HAP-1 (cell line): ENCODE results near the gene GRID2IP.
A peak's percentile ranks its signal among the peaks of the same experiment; 100 is the strongest.

Experiments used
- DNase-seq, 2 experiments: peaks; one replicate each; pipeline ENCODE4 v3.0.0-alpha.2; 2016 to 2020; ENCODE audit warnings: low spot score in 2 of 2
- H3K27me3 ChIP-seq: fragments of 250-450 bp; sonication (Bioruptor Pico); 2 replicates; pipeline ENCODE4 v1.5.1; 2020; ENCODE audit warnings: low read depth, mild to moderate bottlenecking, moderate library complexity
- H3K36me3 ChIP-seq: fragments of 250-450 bp; sonication (Bioruptor Pico); replicated peaks from 2 replicates; pipeline ENCODE4 v1.5.1; 2020; ENCODE audit warnings: mild to moderate bottlenecking
- H3K4me1 ChIP-seq: fragments of 250-450 bp; sonication (Bioruptor Pico); 2 replicates; pipeline ENCODE4 v1.5.1; 2020; ENCODE audit warnings: mild to moderate bottlenecking
- H3K4me3 ChIP-seq: fragments of 250-450 bp; sonication (Bioruptor Pico); 2 replicates; pipeline ENCODE4 v1.5.1; 2020; ENCODE audit warnings: mild to moderate bottlenecking, moderate library complexity
- H3K9me3 ChIP-seq: fragments of 250-450 bp; sonication (Bioruptor Pico); 2 replicates; pipeline ENCODE4 v1.5.1; 2020; ENCODE audit warnings: mild to moderate bottlenecking, moderate library complexity
- in situ Hi-C: fragments of 300-500 bp; cut with MboI; formaldehyde crosslinking; loops from 3 replicates; pipeline ENCODE4 v1.14.3; 2020; ENCODE audit warnings: low sequenced_read_pairs, inconsistent platforms, mixed read lengths

GRID2IP gene

GRCh38 chr7:6500691-6501090 is 50.6 kb downstream of the GRID2IP start:
- DNase-seq = no peak
- Histone ChIP-seq H3K4me1 (peaks cover 4% of the 10 kb centered on the region; the same call in 1 of the 2 replicates), H3K36me3 (no peaks in the 10 kb centered on the region), H3K4me3 (no peak overlapping the region), H3K9me3 (no peaks in the 10 kb centered on the region), H3K27me3 (no peaks in the 10 kb centered on the region)
- in situ Hi-C loops = no loop called here

DNA sequence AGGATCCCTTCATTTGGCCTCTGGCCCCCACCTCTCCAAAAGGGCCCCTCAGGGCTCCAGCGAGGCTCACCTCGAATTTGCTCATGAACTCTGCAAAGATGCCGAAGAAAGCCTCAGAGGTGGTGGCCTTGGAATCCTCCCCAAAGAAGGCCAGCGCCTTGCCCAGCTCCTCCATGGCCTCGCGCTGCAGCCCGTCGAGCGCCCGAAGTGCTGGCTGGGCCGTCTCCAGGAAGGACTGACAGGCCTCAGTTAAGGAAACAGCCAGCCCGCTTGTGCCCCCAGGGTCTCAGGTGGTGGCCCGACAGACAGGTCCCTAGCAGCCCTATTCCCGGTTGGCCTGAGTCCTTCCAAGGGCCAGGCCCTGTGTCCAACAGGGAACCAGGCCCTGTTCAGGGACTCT is 53.3 kb downstream of the GRID2IP start:
- no peaks in the 10 kb centered on the region for H3K36me3 ChIP-seq
- no peaks in the 10 kb centered on the region for H3K9me3 ChIP-seq
- no peak for DNase-seq
- in situ Hi-C loops = no loop called here
- H3K4me3 ChIP-seq = no peak overlapping the region
- no peaks in the 10 kb centered on the region for H3K4me1 ChIP-seq
- no peaks in the 10 kb centered on the region for H3K27me3 ChIP-seq

DNA sequence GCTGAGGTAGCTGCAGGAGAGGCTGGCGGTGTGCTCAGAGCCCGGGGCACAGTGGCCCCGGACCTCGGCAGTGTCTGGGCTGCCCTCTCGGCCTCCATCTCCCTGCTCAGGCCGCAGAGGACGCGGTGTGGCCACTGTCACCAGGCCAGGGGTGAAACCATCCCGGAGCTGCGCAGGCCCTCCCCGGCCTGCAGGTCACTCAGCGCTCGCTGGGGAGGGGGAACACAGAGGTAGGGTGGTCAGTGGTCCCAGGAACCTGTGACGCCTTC is 53.7 kb downstream of the GRID2IP start:
- H3K36me3 ChIP-seq = no peaks in the 10 kb centered on the region
- H3K27me3 ChIP-seq = 0 out of 2 replicates have a peak, but pooled peaks cover 4% of the 10 kb centered on the region
- no peaks in the 10 kb centered on the region for H3K9me3 ChIP-seq
- H3K4me3 ChIP-seq = no peak overlapping the region
- in situ Hi-C loops = no loop called here
- no peak for DNase-seq
- H3K4me1 ChIP-seq = no peaks in the 10 kb centered on the region

DNA sequence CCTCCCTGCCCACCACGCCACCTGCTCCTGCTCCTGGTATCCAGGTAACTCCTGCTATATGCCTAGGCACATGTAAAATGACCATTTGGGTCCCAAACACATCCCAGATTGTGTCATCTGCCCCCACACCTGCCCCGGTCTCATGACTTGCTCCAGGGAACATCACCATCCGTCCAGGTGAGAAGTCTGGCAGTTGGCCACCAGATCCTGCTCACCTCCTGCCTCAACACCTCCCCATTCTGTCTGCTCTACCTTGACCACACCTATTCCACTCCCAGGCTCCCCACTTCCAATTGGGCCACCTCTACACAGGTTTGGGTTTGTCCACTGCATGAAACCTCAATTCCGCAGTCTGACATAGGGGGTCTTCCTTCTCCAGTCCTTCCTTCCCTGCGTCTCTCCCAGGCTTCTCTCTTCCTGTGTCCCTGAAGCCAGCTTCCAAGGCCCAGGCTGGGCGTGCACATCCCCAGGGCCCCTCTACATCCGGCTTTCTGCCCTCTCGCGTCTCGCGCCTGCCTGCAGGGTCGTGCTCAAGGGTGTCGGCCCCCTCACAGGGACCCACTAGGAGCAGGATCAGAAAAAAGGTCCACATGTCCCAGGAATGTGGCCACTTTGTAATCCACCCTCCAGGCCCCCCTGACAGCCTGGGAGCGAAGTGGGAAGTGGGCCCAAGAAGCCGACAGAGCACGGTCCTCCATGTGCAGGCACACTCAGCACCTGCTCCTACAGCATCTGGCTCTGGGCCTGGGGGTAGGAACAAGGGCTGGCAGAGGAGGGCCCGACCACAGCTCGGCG is 54.2 kb downstream of the GRID2IP start:
- no peaks in the 10 kb centered on the region for H3K4me1 ChIP-seq
- no peaks in the 10 kb centered on the region for H3K9me3 ChIP-seq
- in situ Hi-C loops = no loop called here
- H3K4me3 ChIP-seq = no peak overlapping the region
- 0 out of 2 replicates have a peak, but pooled peaks cover 4% of the 10 kb centered on the region for H3K27me3 ChIP-seq
- no peaks in the 10 kb centered on the region for H3K36me3 ChIP-seq
- DNase-seq = no peak

- DNase-seq = no peak
- Histone ChIP-seq H3K36me3 (no peaks in the 10 kb centered on the region), H3K4me1 (no peaks in the 10 kb centered on the region), H3K9me3 (no peaks in the 10 kb centered on the region), H3K27me3 (0 out of 2 replicates have a peak, but pooled peaks cover 4% of the 10 kb centered on the region), H3K4me3 (no peak overlapping the region)
- in situ Hi-C loops = no loop called here
Observed at GRCh38 chr7:6495597-6496262, 55.5 kb downstream of the GRID2IP start.

- Histone ChIP-seq H3K9me3 (no peaks in the 10 kb centered on the region), H3K4me1 (no peaks in the 10 kb centered on the region), H3K36me3 (no peaks in the 10 kb centered on the region), H3K4me3 (no peak overlapping the region), H3K27me3 (0 out of 2 replicates have a peak, but pooled peaks cover 4% of the 10 kb centered on the region)
- in situ Hi-C loops = no loop called here
- DNase-seq = no peak
Observed at GRCh38 chr7:6494365-6494764, 56.9 kb downstream of the GRID2IP start.

- in situ Hi-C loops = no loop called here
- no peak for DNase-seq
- H3K4me3 ChIP-seq = no peak overlapping the region
Observed at GRCh38 chr7:6491194-6491593, 60.1 kb downstream of the GRID2IP start.

GRCh38 chr7:6489612-6490011 is 61.6 kb downstream of the GRID2IP start:
- no peak overlapping the region for H3K4me3 ChIP-seq
- H3K4me1 ChIP-seq = no peaks in the 10 kb centered on the region; the same call in 1 of the 2 replicates
- no peaks in the 10 kb centered on the region for H3K9me3 ChIP-seq
- in situ Hi-C loops = no loop called here
- H3K36me3 ChIP-seq = no peaks in the 10 kb centered on the region
- no peak for DNase-seq
- H3K27me3 ChIP-seq = 0 out of 2 replicates have a peak, but pooled peaks cover 4% of the 10 kb centered on the region

More at GRCh38 chr7:6491194-6491593, 60.1 kb downstream of the GRID2IP start:
- Histone ChIP-seq H3K4me1 (no peaks in the 10 kb centered on the region), H3K36me3 (no peaks in the 10 kb centered on the region), H3K9me3 (no peaks in the 10 kb centered on the region), H3K27me3 (0 out of 2 replicates have a peak, but pooled peaks cover 4% of the 10 kb centered on the region)

DNA sequence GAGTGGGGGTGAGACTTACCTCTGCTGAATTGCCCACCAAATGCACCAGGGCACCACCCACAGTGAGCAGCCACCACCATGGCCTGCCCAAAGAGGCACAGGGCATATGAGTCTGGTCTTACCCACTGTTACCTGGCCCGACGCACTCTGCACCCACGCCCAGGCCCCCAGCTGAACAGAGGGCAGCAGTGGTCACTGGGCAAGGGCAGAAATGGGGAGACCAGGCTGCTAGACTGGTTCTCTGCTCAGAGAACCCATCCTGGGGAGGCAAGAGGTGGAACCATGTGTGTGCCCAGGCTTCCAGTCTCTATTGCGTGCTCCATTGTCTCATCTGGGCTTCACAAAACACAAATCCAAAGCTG is 64.1 kb downstream of the GRID2IP start:
- no peak for DNase-seq
- no peaks in the 10 kb centered on the region for H3K27me3 ChIP-seq
- H3K4me1 ChIP-seq = peaks cover 6% of the 10 kb centered on the region
- H3K36me3 ChIP-seq = peaks cover 9% of the 10 kb centered on the region
- no peak overlapping the region for H3K4me3 ChIP-seq
- in situ Hi-C loops = no loop called here
- no peaks in the 10 kb centered on the region for H3K9me3 ChIP-seq

DNA sequence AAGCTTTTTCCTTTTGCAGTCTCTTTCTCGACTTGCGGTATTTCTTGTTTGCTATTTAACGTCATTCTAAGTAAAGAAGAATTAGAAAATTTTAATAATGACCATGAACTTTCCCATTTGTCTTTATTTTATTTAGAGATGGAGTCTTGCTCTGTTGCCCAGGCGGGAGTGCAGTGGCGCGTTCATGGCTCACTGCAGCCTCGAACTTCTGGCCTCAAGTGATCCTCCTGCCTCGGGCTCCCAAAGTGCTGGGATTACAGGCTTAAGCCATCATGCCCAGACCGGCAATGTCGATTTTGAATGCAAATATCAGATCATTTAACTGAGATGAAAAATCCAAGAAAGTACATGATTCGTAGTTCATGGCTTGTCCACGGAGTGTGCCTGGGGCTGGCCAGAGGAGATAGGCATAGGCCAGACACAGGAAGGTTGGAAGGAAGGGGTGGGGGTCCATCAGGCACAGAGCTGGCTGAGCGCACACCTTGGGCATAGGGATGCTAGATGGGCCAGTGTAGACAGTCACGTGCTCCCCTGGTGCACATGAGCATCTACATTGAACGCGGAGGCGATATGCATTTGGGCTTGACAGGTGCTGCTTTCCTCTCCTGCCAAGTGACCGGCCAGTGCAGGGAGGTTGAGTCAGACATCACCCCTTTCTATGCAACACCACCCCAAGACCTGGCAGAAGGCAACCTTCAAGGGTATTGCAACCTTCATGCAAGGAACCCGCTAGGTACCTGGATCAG is 64.7 kb downstream of the GRID2IP start:
- Histone ChIP-seq H3K36me3 (peaks cover 15% of the 10 kb centered on the region), H3K4me3 (no peak overlapping the region), H3K9me3 (no peaks in the 10 kb centered on the region), H3K4me1 (peaks cover 9% of the 10 kb centered on the region), H3K27me3 (no peaks in the 10 kb centered on the region)
- in situ Hi-C loops = no loop called here
- DNase-seq = no peak

DNA sequence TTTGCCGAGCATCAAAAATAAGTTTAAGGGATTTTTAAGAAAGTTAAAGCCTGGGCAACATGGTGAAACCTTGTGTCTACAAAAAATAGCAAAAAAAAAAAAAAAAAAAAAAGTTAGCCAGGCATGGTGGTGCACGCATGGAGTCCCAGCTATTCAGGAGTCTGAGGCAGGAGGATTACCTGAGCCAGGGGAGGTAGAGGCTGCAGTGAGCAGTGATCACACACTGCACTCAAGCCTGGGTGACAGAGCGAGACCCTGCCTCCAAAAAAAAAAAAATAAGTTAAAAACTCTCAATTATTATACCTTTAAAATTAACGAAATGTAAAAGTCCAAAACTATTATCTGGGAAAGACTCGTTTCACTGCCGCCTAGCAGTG is 68.5 kb downstream of the GRID2IP start:
- H3K27me3 ChIP-seq = no peaks in the 10 kb centered on the region
- no peak for DNase-seq
- peaks cover 13% of the 10 kb centered on the region for H3K4me1 ChIP-seq
- no peaks in the 10 kb centered on the region for H3K9me3 ChIP-seq
- H3K4me3 ChIP-seq = peak overlapping the region; percentile 95
- in situ Hi-C loops = no loop called here
- peaks cover 44% of the 10 kb centered on the region for H3K36me3 ChIP-seq

- H3K36me3 ChIP-seq = peaks cover 44% of the 10 kb centered on the region
- peaks cover 13% of the 10 kb centered on the region for H3K4me1 ChIP-seq
- H3K4me3 ChIP-seq = peak overlapping the region; percentile 95
- no peak for DNase-seq
- in situ Hi-C loops = no loop called here
- no peaks in the 10 kb centered on the region for H3K27me3 ChIP-seq
- H3K9me3 ChIP-seq = no peaks in the 10 kb centered on the region
Observed at GRCh38 chr7:6482307-6482706, 69.0 kb downstream of the GRID2IP start.

DNA sequence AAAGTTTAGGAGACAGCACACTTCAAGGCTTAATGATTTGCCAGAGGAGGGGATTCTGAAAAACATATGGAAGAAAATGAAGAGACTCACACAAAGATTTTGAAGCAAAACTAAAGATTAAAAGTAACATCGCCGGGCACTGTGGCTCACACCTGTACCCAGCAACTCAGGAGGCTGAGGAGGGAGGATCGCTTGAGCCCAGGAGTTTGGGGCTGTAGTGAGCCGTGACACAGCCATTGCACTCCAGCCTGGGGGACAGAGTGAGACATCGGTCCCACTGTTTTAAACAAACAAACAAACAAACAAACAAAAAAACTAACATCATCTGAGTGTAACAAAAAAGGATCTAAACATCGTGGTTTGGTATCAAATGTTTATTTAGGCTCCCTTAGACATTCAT is 69.8 kb downstream of the GRID2IP start:
- peaks cover 13% of the 10 kb centered on the region for H3K4me1 ChIP-seq
- H3K27me3 ChIP-seq = no peaks in the 10 kb centered on the region
- H3K36me3 ChIP-seq = peaks cover 51% of the 10 kb centered on the region
- no peak for DNase-seq
- H3K4me3 ChIP-seq = no peak overlapping the region
- H3K9me3 ChIP-seq = no peaks in the 10 kb centered on the region
- in situ Hi-C loops = no loop called here

GRCh38 chr7:6480323-6480660 is 71.0 kb downstream of the GRID2IP start:
- DNase-seq = no peak
- in situ Hi-C loops = no loop called here
- Histone ChIP-seq H3K4me1 (peaks cover 13% of the 10 kb centered on the region), H3K9me3 (no peaks in the 10 kb centered on the region), H3K4me3 (no peak overlapping the region), H3K36me3 (peaks cover 62% of the 10 kb centered on the region), H3K27me3 (no peaks in the 10 kb centered on the region)
